Smooth muscle cell (in vitro differentiated cells): Measurements from ENCODE around the gene TMEM168. TPM values are rescaled to one million over a fixed set of nuclear protein-coding genes. Genes with fewer than 3 reads are reported as not detected.

Experiments used
- DNase-seq: peaks from one replicate; lab custom pipeline; 2025; ENCODE audit not compliant: unreplicated experiment; lab: John Stamatoyannopoulos, UW
- H2AFZ ChIP-seq: fragments of 200-600 bp; sonication (generic); 2 replicates; pipeline ENCODE4 v1.6.0; 2016; ENCODE audit warnings: antibody characterized with exemption, low read depth, mild to moderate bottlenecking
- H3F3A ChIP-seq: fragments of 200-600 bp; sonication (generic); 2 replicates; pipeline ENCODE4 v1.6.0; 2017; ENCODE audit warnings: antibody characterized with exemption, low read depth
- H3K27ac ChIP-seq: fragments of 200-600 bp; sonication (generic); 2 replicates; pipeline ENCODE4 v1.5.1; 2016; ENCODE audit warnings: low read depth, mild to moderate bottlenecking
- H3K27me3 ChIP-seq: fragments of 200-600 bp; sonication (generic); 2 replicates; pipeline ENCODE4 v1.6.1; 2016; ENCODE audit warnings: low read depth, mild to moderate bottlenecking
- H3K36me3 ChIP-seq: fragments of 200-600 bp; sonication (generic); 2 replicates; pipeline ENCODE4 v1.5.1; 2016; ENCODE audit warnings: low read depth
- H3K4me1 ChIP-seq: fragments of 200-600 bp; sonication (generic); 2 replicates; pipeline ENCODE4 v1.5.1; 2016; ENCODE audit warnings: low read depth
- H3K4me2 ChIP-seq: fragments of 200-600 bp; sonication (generic); 2 replicates; pipeline ENCODE4 v1.6.0; 2016; ENCODE audit warnings: mild to moderate bottlenecking
- H3K4me3 ChIP-seq: fragments of 200-600 bp; sonication (generic); 2 replicates; pipeline ENCODE4 v1.5.1; 2016; ENCODE audit warnings: mild to moderate bottlenecking
- H3K79me2 ChIP-seq: fragments of 200-600 bp; sonication (generic); 2 replicates; pipeline ENCODE4 v1.6.0; 2016; ENCODE audit warnings: low read depth, mild to moderate bottlenecking
- H3K9ac ChIP-seq: fragments of 200-600 bp; sonication (generic); 2 replicates; pipeline ENCODE4 v1.6.0; 2016; ENCODE audit warnings: low read depth
- H3K9me3 ChIP-seq: fragments of 200-600 bp; sonication (generic); replicated peaks from 2 replicates; pipeline ENCODE4 v1.5.1; 2016; ENCODE audit warnings: low read depth
- H4K20me1 ChIP-seq: fragments of 200-600 bp; sonication (generic); 2 replicates; pipeline ENCODE4 v1.6.0; 2016; ENCODE audit warnings: low read depth
- WGBS: methylation state at CpG from one replicate; pipeline ENCODE4 v1.1.7; 2016; ENCODE audit warnings: low lambda C conversion rate; 5-methylcytosine and 5-hydroxymethylcytosine counted together
- polyA plus RNA-seq: library from polyadenylated mRNA; unstranded; fragments of >200 nt; fragmentation: Nextera tagmentation; extraction: Ambion mirVana; gene quantifications from 2 replicates; pipeline ENCODE4 v1.2.1, GENCODE V29; 2016
- total RNA-seq: library from RNA; depleted of rRNA; stranded (reverse); fragments of >200 nt; gene quantifications from 2 replicates; pipeline ENCODE4 v1.2.3, GENCODE V29; 2014
- TF ChIP-seq, protein P1 (sequence below): fragments of 200-600 bp; sonication (generic); IDR thresholded peaks from 2 replicates; pipeline ENCODE4 v1.5.1; 2017; ENCODE audit warnings: borderline replicate concordance, mild to moderate bottlenecking, antibody characterized with exemption; ENCODE audit not compliant: insufficient read depth, poor library complexity, severe bottlenecking

TMEM168 gene
- total and polyA plus RNA-seq, 2 experiments from 2014 or later, result 11.4 to 33.4 TPM

- Histone ChIP-seq H3K4me1 (no peaks in the 10 kb centered on the region), H3K9ac (no peak overlapping the region), H3K36me3 (peaks cover 7% of the 10 kb centered on the region), H3K27me3 (no peaks in the 10 kb centered on the region), H3K9me3 (no peaks in the 10 kb centered on the region), H3K4me2 (no peak overlapping the region), H2AFZ (no peak overlapping the region), H3K4me3 (no peak overlapping the region), H3F3A (no peaks in the 10 kb centered on the region), H3K79me2 (no peaks in the 10 kb centered on the region), H3K27ac (no peak overlapping the region), H4K20me1 (no peaks in the 10 kb centered on the region)
- no peak for DNase-seq
- TF ChIP-seq, protein P1, sequence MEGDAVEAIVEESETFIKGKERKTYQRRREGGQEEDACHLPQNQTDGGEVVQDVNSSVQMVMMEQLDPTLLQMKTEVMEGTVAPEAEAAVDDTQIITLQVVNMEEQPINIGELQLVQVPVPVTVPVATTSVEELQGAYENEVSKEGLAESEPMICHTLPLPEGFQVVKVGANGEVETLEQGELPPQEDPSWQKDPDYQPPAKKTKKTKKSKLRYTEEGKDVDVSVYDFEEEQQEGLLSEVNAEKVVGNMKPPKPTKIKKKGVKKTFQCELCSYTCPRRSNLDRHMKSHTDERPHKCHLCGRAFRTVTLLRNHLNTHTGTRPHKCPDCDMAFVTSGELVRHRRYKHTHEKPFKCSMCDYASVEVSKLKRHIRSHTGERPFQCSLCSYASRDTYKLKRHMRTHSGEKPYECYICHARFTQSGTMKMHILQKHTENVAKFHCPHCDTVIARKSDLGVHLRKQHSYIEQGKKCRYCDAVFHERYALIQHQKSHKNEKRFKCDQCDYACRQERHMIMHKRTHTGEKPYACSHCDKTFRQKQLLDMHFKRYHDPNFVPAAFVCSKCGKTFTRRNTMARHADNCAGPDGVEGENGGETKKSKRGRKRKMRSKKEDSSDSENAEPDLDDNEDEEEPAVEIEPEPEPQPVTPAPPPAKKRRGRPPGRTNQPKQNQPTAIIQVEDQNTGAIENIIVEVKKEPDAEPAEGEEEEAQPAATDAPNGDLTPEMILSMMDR, result no peak
Measured at GRCh38 chr7:112782498-112782897, 7.7 kb downstream of the TMEM168 start.

GRCh38 chr7:112781558-112781957 lies 8.6 kb downstream of the TMEM168 start:
- Histone ChIP-seq H3K27ac (no peak overlapping the region), H3K9ac (no peak overlapping the region), H3K4me1 (no peaks in the 10 kb centered on the region), H3F3A (no peaks in the 10 kb centered on the region), H3K4me2 (no peak overlapping the region), H2AFZ (no peak overlapping the region), H3K79me2 (no peaks in the 10 kb centered on the region), H3K27me3 (no peaks in the 10 kb centered on the region), H3K36me3 (peaks cover 7% of the 10 kb centered on the region), H4K20me1 (no peaks in the 10 kb centered on the region), H3K4me3 (no peak overlapping the region), H3K9me3 (no peaks in the 10 kb centered on the region)
- TF ChIP-seq, protein P1, result no peak
- WGBS, result 96% methylated on average over 3 of the region's 3 CpGs
- no peak for DNase-seq

DNA sequence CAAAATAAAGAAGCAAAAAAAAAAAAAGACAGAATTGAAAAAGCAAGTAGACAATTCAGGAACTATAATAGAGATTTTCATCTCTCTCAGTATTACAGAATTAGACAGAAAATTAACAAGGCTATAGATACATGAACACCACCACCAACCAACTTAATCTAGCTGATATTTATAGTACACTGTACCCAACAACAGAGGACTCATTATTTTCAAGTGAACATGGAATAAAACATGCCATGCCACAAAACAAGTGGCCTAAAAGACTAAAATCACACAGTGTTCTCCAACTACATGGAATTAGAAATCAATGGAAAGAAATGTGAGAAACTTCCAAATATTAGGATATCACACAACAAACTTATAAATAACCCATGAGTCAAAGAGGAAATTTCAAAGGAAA lies 9.1 kb downstream of the TMEM168 start:
- no peak overlapping the region for H3K9ac ChIP-seq

GRCh38 chr7:112779667-112780066 lies 10.5 kb downstream of the TMEM168 start:
- Histone ChIP-seq H3K4me2 (no peak overlapping the region), H3K27ac (no peak overlapping the region), H3K79me2 (no peaks in the 10 kb centered on the region), H3K27me3 (no peaks in the 10 kb centered on the region), H3K9ac (no peak overlapping the region), H2AFZ (no peak overlapping the region), H3K4me3 (no peak overlapping the region), H3F3A (no peaks in the 10 kb centered on the region), H4K20me1 (no peaks in the 10 kb centered on the region), H3K9me3 (no peaks in the 10 kb centered on the region), H3K4me1 (no peaks in the 10 kb centered on the region), H3K36me3 (peaks cover 7% of the 10 kb centered on the region)
- no peak for DNase-seq
- TF ChIP-seq, protein P1, result no peak
- WGBS, result 62% methylated on average over 4 of the region's 4 CpGs

More for the DNA sequence above, 9.1 kb downstream of the TMEM168 start:
- no peak overlapping the region for H2AFZ ChIP-seq
- H3K27me3 ChIP-seq, result no peaks in the 10 kb centered on the region
- H4K20me1 ChIP-seq, result no peaks in the 10 kb centered on the region
- no peak overlapping the region for H3K4me2 ChIP-seq
- TF ChIP-seq, protein P1, result no peak
- H3K79me2 ChIP-seq, result no peaks in the 10 kb centered on the region
- H3K4me3 ChIP-seq, result no peak overlapping the region
- H3K4me1 ChIP-seq, result no peaks in the 10 kb centered on the region
- DNase-seq, result no peak
- peaks cover 7% of the 10 kb centered on the region for H3K36me3 ChIP-seq
- H3K9me3 ChIP-seq, result no peaks in the 10 kb centered on the region
- no peak overlapping the region for H3K27ac ChIP-seq
- H3F3A ChIP-seq, result no peaks in the 10 kb centered on the region
